ENCODE data around the gene PRR12. TPM values are rescaled to one million over a fixed set of nuclear protein-coding genes. Genes with fewer than 3 reads are reported as not detected.
A peak's percentile ranks its signal among the peaks of the same experiment; 100 is the strongest.

PRR12 gene
- total RNA-seq, 1 donor = 2.2 TPM

GRCh38 chr19:49596407-49596806 is 5.4 kb downstream of the PRR12 start:
- peak; percentile 80 for DNase-seq (ENCODE audit: insufficient read length, low spot score, missing footprints)
- TF ChIP-seq CTCF (IDR thresholded peaks at IDR 0.05; ENCODE audit: extremely low read depth, low read depth, low read length) = no peak
- peaks cover 48% of the 10 kb centered on the region for H3K36me3 ChIP-seq (ENCODE audit: insufficient read depth, low read length)
- peaks cover 25% of the 10 kb centered on the region for H4K20me1 ChIP-seq (ENCODE audit: insufficient read depth, low read length)
- H3K4me1 ChIP-seq (ENCODE audit: insufficient read depth, low read length) = peaks cover 15% of the 10 kb centered on the region
- H3K27ac ChIP-seq (ENCODE audit: low read depth, low read length) = no peak overlapping the region
- no peak overlapping the region for H2AFZ ChIP-seq (ENCODE audit: low read length)
- no peak overlapping the region for H3K4me2 ChIP-seq (ENCODE audit: insufficient read depth, low read length)
- no peaks in the 10 kb centered on the region for H3K27me3 ChIP-seq (ENCODE audit: insufficient read depth, low read length)
- peaks cover 71% of the 10 kb centered on the region for H3K79me2 ChIP-seq (ENCODE audit: insufficient read depth, low read length)
- H3K9me3 ChIP-seq (ENCODE audit: low read depth, low read length) = no peaks in the 10 kb centered on the region
- H3K4me3 ChIP-seq (ENCODE audit: insufficient read depth, low read length) = no peak overlapping the region

GRCh38 chr19:49596954-49597702 is 6.1 kb downstream of the PRR12 start:
- peaks cover 23% of the 10 kb centered on the region for H4K20me1 ChIP-seq (ENCODE audit: insufficient read depth, low read length)
- peaks cover 54% of the 10 kb centered on the region for H3K36me3 ChIP-seq (ENCODE audit: insufficient read depth, low read length)

GRCh38 chr19:49597703-49597974 is 6.7 kb downstream of the PRR12 start:
- no peak overlapping the region for H2AFZ ChIP-seq (ENCODE audit: low read length)

More at GRCh38 chr19:49596954-49597702, 6.1 kb downstream of the PRR12 start:
- Histone ChIP-seq H3K79me2 (ENCODE audit: insufficient read depth, low read length) (peaks cover 71% of the 10 kb centered on the region), H3K4me3 (ENCODE audit: insufficient read depth, low read length) (no peak overlapping the region), H3K9me3 (ENCODE audit: low read depth, low read length) (no peaks in the 10 kb centered on the region), H3K4me2 (ENCODE audit: insufficient read depth, low read length) (no peak overlapping the region), H3K27ac (ENCODE audit: low read depth, low read length) (no peak overlapping the region), H2AFZ (ENCODE audit: low read length) (no peak overlapping the region), H3K27me3 (ENCODE audit: insufficient read depth, low read length) (no peaks in the 10 kb centered on the region), H3K4me1 (ENCODE audit: insufficient read depth, low read length) (peaks cover 15% of the 10 kb centered on the region)
- TF ChIP-seq CTCF (IDR thresholded peaks at IDR 0.05; ENCODE audit: extremely low read depth, low read depth, low read length) = no peak
- DNase-seq (ENCODE audit: insufficient read length, low spot score, missing footprints) = peak; percentile 79

More at GRCh38 chr19:49597703-49597974, 6.7 kb downstream of the PRR12 start:
- Histone ChIP-seq H3K36me3 (ENCODE audit: insufficient read depth, low read length) (peaks cover 56% of the 10 kb centered on the region), H4K20me1 (ENCODE audit: insufficient read depth, low read length) (peaks cover 18% of the 10 kb centered on the region), H3K4me3 (ENCODE audit: insufficient read depth, low read length) (no peak overlapping the region), H3K4me1 (ENCODE audit: insufficient read depth, low read length) (peaks cover 10% of the 10 kb centered on the region), H3K9me3 (ENCODE audit: low read depth, low read length) (no peaks in the 10 kb centered on the region), H3K4me2 (ENCODE audit: insufficient read depth, low read length) (no peak overlapping the region), H3K79me2 (ENCODE audit: insufficient read depth, low read length) (peaks cover 71% of the 10 kb centered on the region), H3K27ac (ENCODE audit: low read depth, low read length) (no peak overlapping the region), H3K27me3 (ENCODE audit: insufficient read depth, low read length) (no peaks in the 10 kb centered on the region)
- no peak for TF ChIP-seq CTCF (IDR thresholded peaks at IDR 0.05; ENCODE audit: extremely low read depth, low read depth, low read length)
- DNase-seq (ENCODE audit: insufficient read length, low spot score, missing footprints) = no peak

Measured in osteoblast (primary cell).